ENCODE measurements around the gene CDKN2B. TPM values are rescaled to one million over a fixed set of nuclear protein-coding genes. Genes with fewer than 3 reads are reported as not detected.
"Not testable (repeated sequence)": the region's sequence is repeated elsewhere in the genome, so short reads cannot be mapped to it uniquely, and the experiment has no call there.

The CDKN2B gene
- total RNA-seq, 1 donor: 0.63 TPM

DNA sequence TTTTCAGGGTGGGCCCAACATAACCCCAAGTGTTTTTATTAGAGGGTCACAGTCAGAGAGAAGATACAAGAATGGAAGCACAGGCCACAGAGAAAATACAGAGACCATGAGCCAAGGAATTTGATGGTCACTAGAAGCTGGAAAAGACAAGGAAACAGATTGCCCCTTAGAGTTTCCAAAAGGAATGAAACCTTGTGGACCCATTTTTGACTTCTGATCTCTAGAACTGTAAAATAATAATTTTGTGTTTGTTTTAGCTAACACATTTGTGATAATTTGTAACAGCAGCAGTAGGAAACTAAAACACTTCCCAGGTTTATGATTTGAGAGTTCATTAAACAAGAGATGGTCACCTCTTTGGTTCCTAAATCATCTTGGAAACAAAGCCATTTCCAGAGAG is 36.7 kb downstream of the CDKN2B start:
- Histone ChIP-seq H3K9me3 (ENCODE audit: low read depth, low read length) (no peaks in the 10 kb centered on the region), H3K27me3 (ENCODE audit: insufficient read depth, low read length) (peaks cover 100% of the 10 kb centered on the region), H3K4me3 (ENCODE audit: low read length) (no peak overlapping the region)

GRCh38 chr9:21970800-21971640 is 38.1 kb downstream of the CDKN2B start:
- Histone ChIP-seq H3K4me1 (ENCODE audit: insufficient read depth, low read length) (peaks cover 36% of the 10 kb centered on the region), H3K9me3 (ENCODE audit: low read depth, low read length) (no peaks in the 10 kb centered on the region), H3K4me3 (ENCODE audit: low read length) (no peak overlapping the region)

More for the DNA sequence above, 36.7 kb downstream of the CDKN2B start:
- H3K4me1 ChIP-seq (ENCODE audit: insufficient read depth, low read length): peaks cover 32% of the 10 kb centered on the region

DNA sequence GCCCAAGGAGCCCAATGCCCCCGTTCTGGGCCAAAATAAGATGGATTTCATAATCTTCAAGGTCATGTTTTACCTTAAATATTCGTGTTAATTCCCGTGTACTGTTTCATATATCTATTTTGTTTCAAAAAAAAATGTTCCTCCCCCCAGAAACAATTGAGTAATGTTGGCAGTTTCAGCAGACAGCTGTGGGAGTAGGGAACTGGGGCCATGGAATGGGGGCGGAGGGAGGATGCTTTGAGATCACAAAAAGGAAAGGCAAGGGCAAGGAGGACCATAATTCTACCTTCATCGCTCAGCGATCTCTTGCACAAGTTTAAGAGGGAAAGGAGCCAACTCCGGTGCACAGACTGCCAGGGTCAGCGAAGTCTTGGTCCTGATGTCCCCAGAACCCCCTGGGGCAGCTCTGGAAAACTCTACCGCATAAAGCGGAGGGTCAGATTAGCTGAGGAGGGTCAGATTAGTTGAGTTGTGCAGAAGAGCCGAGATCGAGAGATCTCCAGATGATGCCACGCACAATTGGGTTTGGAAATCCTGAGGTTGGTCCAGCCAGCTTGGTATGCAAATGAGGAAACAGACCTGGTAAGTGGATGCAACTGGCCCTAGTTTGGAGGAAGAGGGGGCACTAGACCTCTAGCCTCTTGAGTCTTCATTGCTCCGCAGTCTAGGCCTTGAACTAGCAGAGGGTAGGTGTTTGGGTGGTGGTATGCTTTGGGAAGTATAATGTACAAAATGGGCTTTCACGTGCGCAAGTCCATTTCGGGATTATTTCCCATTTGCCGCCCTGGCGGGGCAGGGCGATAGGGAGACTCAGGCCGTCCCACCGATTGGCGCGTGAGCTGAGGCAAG is 38.9 kb downstream of the CDKN2B start:
- Histone ChIP-seq H3K9me3 (ENCODE audit: low read depth, low read length) (no peaks in the 10 kb centered on the region), H3K4me1 (ENCODE audit: insufficient read depth, low read length) (peaks cover 40% of the 10 kb centered on the region), H3K4me3 (ENCODE audit: low read length) (no peak overlapping the region), H3K27me3 (ENCODE audit: insufficient read depth, low read length) (peaks cover 100% of the 10 kb centered on the region)

More at GRCh38 chr9:21970800-21971640, 38.1 kb downstream of the CDKN2B start:
- H3K27me3 ChIP-seq (ENCODE audit: insufficient read depth, low read length): peaks cover 100% of the 10 kb centered on the region

- Histone ChIP-seq H3K9me3 (ENCODE audit: low read depth, low read length) (no peaks in the 10 kb centered on the region), H3K4me3 (ENCODE audit: low read length) (no peak overlapping the region), H3K27me3 (ENCODE audit: insufficient read depth, low read length) (peaks cover 100% of the 10 kb centered on the region), H3K4me1 (ENCODE audit: insufficient read depth, low read length) (peaks cover 40% of the 10 kb centered on the region)
These were observed 39.8 kb downstream of the CDKN2B start for GRCh38 chr9:21969011-21969940.

- peaks cover 100% of the 10 kb centered on the region for H3K27me3 ChIP-seq (ENCODE audit: insufficient read depth, low read length)
- no peak overlapping the region for H3K4me3 ChIP-seq (ENCODE audit: low read length)
- H3K4me1 ChIP-seq (ENCODE audit: insufficient read depth, low read length): peaks cover 35% of the 10 kb centered on the region
- no peaks in the 10 kb centered on the region for H3K9me3 ChIP-seq (ENCODE audit: low read depth, low read length)
These were observed 40.6 kb downstream of the CDKN2B start for GRCh38 chr9:21968331-21969010.

GRCh38 chr9:21967702-21968101 is 41.4 kb downstream of the CDKN2B start:
- peaks cover 100% of the 10 kb centered on the region for H3K27me3 ChIP-seq (ENCODE audit: insufficient read depth, low read length)
- H3K4me3 ChIP-seq (ENCODE audit: low read length): no peak overlapping the region
- no peaks in the 10 kb centered on the region for H3K9me3 ChIP-seq (ENCODE audit: low read depth, low read length)
- H3K4me1 ChIP-seq (ENCODE audit: insufficient read depth, low read length): peaks cover 35% of the 10 kb centered on the region

- no peak overlapping the region for H3K4me3 ChIP-seq (ENCODE audit: low read length)
- H3K9me3 ChIP-seq (ENCODE audit: low read depth, low read length): no peaks in the 10 kb centered on the region
- peaks cover 35% of the 10 kb centered on the region for H3K4me1 ChIP-seq (ENCODE audit: insufficient read depth, low read length)
- H3K27me3 ChIP-seq (ENCODE audit: insufficient read depth, low read length): peaks cover 99% of the 10 kb centered on the region
These were observed 41.9 kb downstream of the CDKN2B start for GRCh38 chr9:21967169-21967568.

GRCh38 chr9:21966140-21966851 is 42.8 kb downstream of the CDKN2B start:
- Histone ChIP-seq H3K4me3 (ENCODE audit: low read length) (no peak overlapping the region), H3K9me3 (ENCODE audit: low read depth, low read length) (no peaks in the 10 kb centered on the region), H3K4me1 (ENCODE audit: insufficient read depth, low read length) (peaks cover 34% of the 10 kb centered on the region), H3K27me3 (ENCODE audit: insufficient read depth, low read length) (peaks cover 99% of the 10 kb centered on the region)

DNA sequence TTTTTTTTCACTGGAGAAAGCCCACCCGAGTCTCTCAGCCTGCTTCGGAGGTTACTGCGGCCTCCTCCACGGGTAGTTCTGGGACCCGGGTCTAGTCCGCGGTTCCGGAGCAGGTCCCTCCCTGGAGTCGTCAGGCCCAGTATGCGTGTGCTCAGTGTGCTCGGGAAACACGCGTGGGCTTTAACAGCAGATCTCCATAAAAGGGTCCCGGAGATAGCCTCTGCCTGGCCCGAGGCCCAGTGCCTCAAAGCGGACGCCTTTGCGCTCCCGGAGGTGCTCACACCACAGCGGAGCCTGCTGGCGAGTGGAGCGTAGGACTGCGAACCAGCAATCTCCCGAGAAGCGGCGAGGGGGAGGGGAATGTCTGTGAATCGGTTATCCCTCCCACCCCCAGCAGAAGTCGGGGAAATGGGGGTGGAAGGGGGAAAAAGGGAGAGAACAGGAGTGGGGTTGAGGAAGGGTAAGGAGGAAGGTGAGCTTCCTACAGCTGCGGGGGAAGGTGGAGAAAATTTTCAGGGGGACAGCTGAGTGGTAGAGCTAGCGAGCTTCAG is 43.6 kb downstream of the CDKN2B start:
- Histone ChIP-seq H3K4me1 (ENCODE audit: insufficient read depth, low read length) (peaks cover 27% of the 10 kb centered on the region), H3K4me3 (ENCODE audit: low read length) (no peak overlapping the region), H3K27me3 (ENCODE audit: insufficient read depth, low read length) (peaks cover 94% of the 10 kb centered on the region), H3K9me3 (ENCODE audit: low read depth, low read length) (no peaks in the 10 kb centered on the region)

GRCh38 chr9:21964925-21965385 is 44.1 kb downstream of the CDKN2B start:
- peaks cover 88% of the 10 kb centered on the region for H3K27me3 ChIP-seq (ENCODE audit: insufficient read depth, low read length)
- peaks cover 27% of the 10 kb centered on the region for H3K4me1 ChIP-seq (ENCODE audit: insufficient read depth, low read length)
- no peaks in the 10 kb centered on the region for H3K9me3 ChIP-seq (ENCODE audit: low read depth, low read length)
- no peak overlapping the region for H3K4me3 ChIP-seq (ENCODE audit: low read length)

- peaks cover 61% of the 10 kb centered on the region for H3K27me3 ChIP-seq (ENCODE audit: insufficient read depth, low read length)
- no peak overlapping the region for H3K4me3 ChIP-seq (ENCODE audit: low read length)
- peaks cover 18% of the 10 kb centered on the region for H3K4me1 ChIP-seq (ENCODE audit: insufficient read depth, low read length)
- no peaks in the 10 kb centered on the region for H3K9me3 ChIP-seq (ENCODE audit: low read depth, low read length)
These were observed 47.5 kb downstream of the CDKN2B start for GRCh38 chr9:21961569-21961968.

DNA sequence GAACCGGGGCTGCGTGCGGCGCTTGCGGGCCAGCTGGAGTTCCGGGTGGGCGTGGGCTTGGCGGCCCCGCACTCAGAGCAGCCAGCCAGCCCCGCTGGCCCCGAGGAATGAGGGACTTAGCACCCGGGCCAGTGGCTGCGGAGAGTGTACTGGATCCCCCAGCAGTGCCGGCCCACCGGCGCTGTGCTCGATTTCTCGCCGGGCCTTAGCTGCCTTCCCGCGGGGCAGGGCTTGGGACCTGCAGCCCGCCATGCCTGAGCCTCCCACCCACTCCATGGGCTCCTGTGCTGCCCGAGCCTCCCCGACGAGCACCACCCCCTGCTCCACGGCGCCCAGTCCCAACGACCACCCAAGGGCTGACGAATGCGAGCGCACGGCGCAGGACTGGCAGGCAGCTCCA is 49.8 kb downstream of the CDKN2B start:
- peaks cover 39% of the 10 kb centered on the region for H3K27me3 ChIP-seq (ENCODE audit: insufficient read depth, low read length)
- H3K4me3 ChIP-seq (ENCODE audit: low read length): not testable (repeated sequence)

GRCh38 chr9:21958833-21959232 is 50.3 kb downstream of the CDKN2B start:
- Histone ChIP-seq H3K4me1 (ENCODE audit: insufficient read depth, low read length) (no peaks in the 10 kb centered on the region), H3K27me3 (ENCODE audit: insufficient read depth, low read length) (peaks cover 34% of the 10 kb centered on the region), H3K4me3 (ENCODE audit: low read length) (no peak overlapping the region), H3K9me3 (ENCODE audit: low read depth, low read length) (no peaks in the 10 kb centered on the region)

More for the DNA sequence above, 49.8 kb downstream of the CDKN2B start:
- not testable (repeated sequence) for H3K4me1 ChIP-seq (ENCODE audit: insufficient read depth, low read length); H3K9me3 ChIP-seq (ENCODE audit: low read depth, low read length)

Data from mononuclear cell (primary cell).